Chondrocyte (in vitro differentiated cells): Measurements from ENCODE around the gene RNF222. TPM values are rescaled to one million over a fixed set of nuclear protein-coding genes. Genes with fewer than 3 reads are reported as not detected.
A peak's percentile ranks its signal among the peaks of the same experiment; 100 is the strongest.

Experiments used
- DNase-seq: peaks from one replicate; pipeline ENCODE4 v3.0.0; 2021; ENCODE audit warnings: mixed read lengths, low spot score
- H3K27ac Mint-ChIP-seq: one replicate; pipeline ENCODE4 v1.8.0; 2021; ENCODE audit warnings: mild to moderate bottlenecking, moderate library complexity, mixed read lengths; ENCODE audit not compliant: unreplicated experiment
- H3K27me3 Mint-ChIP-seq: 2 replicates; pipeline ENCODE4 v1.8.0; 2021; ENCODE audit warnings: low read depth, mixed read lengths
- H3K36me3 Mint-ChIP-seq: 2 replicates; pipeline ENCODE4 v1.8.0; 2021; ENCODE audit warnings: low read depth, mixed read lengths
- H3K4me1 Mint-ChIP-seq: 2 replicates; pipeline ENCODE4 v1.8.0; 2021; ENCODE audit warnings: low read depth, mild to moderate bottlenecking, mixed read lengths
- H3K4me3 Mint-ChIP-seq: one replicate; pipeline ENCODE4 v1.8.0; 2021; ENCODE audit warnings: mild to moderate bottlenecking, moderate library complexity, mixed read lengths; ENCODE audit not compliant: unreplicated experiment
- H3K9me3 Mint-ChIP-seq: 2 replicates; pipeline ENCODE4 v1.8.0; 2021; ENCODE audit warnings: low read depth, mixed read lengths
- total RNA-seq: library from RNA; stranded (reverse); gene quantifications from 3 replicates; pipeline ENCODE4 v1.2.1, GENCODE V29; 2021
- TF ChIP-seq, protein P1 (sequence below): fragments of 200-600 bp; sonication (generic); IDR thresholded peaks from 2 replicates; pipeline ENCODE4 v1.5.0; 2021; ENCODE audit warnings: antibody characterized with exemption, mild to moderate bottlenecking, moderate library complexity

Gene RNF222
- total RNA-seq, 1 donor from 2014 or later, result not detected

DNA sequence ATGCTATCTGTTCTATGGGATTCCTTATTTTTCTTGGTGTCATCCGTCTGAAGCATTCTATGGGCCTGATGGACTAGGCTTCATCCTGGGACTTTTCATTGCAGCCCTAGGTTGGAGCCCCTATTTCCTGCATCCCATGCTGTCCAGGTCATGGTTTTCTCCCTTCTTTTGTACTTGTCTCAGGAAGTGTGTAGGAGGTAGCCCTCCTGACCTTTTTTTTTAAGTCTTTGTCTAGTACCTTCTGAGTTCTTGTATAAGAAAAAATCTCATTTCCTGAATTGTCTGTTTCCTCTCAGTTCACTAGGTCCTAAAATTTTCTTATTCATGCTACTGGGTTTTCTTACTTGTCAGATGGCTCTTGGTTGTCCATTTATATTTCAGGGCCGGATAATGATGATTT, 44.1 kb upstream of the RNF222 start:
- no peak overlapping the region for H3K4me3 Mint-ChIP-seq
- no peaks in the 10 kb centered on the region for H3K9me3 Mint-ChIP-seq
- DNase-seq, result no peak
- peak overlapping the region; percentile 62 for H3K27ac Mint-ChIP-seq
- H3K4me1 Mint-ChIP-seq, result peaks cover 63% of the 10 kb centered on the region
- H3K27me3 Mint-ChIP-seq, result no peaks in the 10 kb centered on the region
- H3K36me3 Mint-ChIP-seq, result peaks cover 19% of the 10 kb centered on the region
- TF ChIP-seq, protein P1, sequence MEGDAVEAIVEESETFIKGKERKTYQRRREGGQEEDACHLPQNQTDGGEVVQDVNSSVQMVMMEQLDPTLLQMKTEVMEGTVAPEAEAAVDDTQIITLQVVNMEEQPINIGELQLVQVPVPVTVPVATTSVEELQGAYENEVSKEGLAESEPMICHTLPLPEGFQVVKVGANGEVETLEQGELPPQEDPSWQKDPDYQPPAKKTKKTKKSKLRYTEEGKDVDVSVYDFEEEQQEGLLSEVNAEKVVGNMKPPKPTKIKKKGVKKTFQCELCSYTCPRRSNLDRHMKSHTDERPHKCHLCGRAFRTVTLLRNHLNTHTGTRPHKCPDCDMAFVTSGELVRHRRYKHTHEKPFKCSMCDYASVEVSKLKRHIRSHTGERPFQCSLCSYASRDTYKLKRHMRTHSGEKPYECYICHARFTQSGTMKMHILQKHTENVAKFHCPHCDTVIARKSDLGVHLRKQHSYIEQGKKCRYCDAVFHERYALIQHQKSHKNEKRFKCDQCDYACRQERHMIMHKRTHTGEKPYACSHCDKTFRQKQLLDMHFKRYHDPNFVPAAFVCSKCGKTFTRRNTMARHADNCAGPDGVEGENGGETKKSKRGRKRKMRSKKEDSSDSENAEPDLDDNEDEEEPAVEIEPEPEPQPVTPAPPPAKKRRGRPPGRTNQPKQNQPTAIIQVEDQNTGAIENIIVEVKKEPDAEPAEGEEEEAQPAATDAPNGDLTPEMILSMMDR, result no peak

DNA sequence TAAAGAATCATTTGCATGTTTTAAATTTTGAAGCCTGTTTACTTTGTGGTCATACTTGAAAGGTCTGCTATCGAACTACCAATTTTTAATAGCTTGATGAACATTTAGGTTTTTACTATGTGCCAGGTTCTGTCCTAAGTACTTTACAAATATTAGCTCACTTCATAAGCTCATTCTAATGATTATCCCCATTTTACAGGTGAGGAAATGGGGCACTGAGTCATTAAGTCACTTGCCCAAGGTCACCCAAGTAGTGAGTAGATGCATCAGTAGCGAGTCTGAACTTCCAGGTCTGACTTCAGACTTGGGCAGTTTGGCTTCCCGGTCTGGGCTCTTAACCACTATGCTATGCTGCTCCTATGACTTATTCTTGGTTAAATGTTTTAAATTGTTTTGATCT, 42.1 kb upstream of the RNF222 start:
- DNase-seq, result no peak
- TF ChIP-seq, protein P1, result no peak
- Mint-ChIP-seq H3K9me3 (no peaks in the 10 kb centered on the region), H3K27me3 (no peaks in the 10 kb centered on the region), H3K27ac (no peak overlapping the region), H3K36me3 (peaks cover 12% of the 10 kb centered on the region), H3K4me3 (no peak overlapping the region), H3K4me1 (peaks cover 65% of the 10 kb centered on the region)

DNA sequence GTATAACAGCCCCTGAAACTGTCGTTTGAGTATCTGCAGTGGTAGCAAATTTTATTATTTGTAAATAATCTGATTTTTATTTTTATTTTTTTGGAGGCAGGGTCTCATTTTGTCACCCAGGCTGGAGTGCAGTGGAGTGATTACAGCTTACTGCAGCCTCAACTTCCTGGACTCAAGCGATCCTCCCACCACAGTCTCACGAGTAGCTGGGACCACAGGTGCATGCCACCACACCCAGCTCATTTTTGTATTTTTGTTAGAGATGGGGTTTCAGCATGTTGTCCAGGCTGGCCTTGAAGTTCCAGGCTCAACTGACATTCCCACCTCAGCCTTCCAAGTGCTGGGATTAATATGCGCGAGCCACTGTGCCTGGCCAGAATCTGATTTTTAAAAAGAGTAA, 40.8 kb upstream of the RNF222 start:
- peak overlapping the region; percentile 25 for H3K4me3 Mint-ChIP-seq
- no peaks in the 10 kb centered on the region for H3K9me3 Mint-ChIP-seq
- H3K36me3 Mint-ChIP-seq, result peaks cover 8% of the 10 kb centered on the region
- H3K27ac Mint-ChIP-seq, result no peak overlapping the region
- H3K27me3 Mint-ChIP-seq, result no peaks in the 10 kb centered on the region
- no peak for DNase-seq
- H3K4me1 Mint-ChIP-seq, result peaks cover 55% of the 10 kb centered on the region
- TF ChIP-seq, protein P1, result no peak

DNA sequence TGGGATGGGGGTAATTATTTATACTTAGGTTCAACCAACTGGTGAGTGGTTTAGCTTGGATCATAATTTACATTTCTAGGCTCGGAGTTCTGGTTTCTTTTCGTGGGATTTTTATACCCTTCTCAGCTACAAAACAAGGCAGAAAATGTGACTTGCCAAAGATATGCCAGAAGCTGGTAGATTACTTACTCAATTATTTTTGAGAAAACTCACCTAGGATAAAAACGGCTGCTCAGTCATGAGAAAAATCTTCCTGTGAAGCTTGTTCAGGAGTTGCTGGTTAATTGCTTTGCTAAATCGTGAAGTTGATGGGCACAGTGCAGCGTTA, 39.2 kb upstream of the RNF222 start:
- Mint-ChIP-seq H3K27me3 (no peaks in the 10 kb centered on the region), H3K27ac (peak overlapping the region; percentile 99)

DNA sequence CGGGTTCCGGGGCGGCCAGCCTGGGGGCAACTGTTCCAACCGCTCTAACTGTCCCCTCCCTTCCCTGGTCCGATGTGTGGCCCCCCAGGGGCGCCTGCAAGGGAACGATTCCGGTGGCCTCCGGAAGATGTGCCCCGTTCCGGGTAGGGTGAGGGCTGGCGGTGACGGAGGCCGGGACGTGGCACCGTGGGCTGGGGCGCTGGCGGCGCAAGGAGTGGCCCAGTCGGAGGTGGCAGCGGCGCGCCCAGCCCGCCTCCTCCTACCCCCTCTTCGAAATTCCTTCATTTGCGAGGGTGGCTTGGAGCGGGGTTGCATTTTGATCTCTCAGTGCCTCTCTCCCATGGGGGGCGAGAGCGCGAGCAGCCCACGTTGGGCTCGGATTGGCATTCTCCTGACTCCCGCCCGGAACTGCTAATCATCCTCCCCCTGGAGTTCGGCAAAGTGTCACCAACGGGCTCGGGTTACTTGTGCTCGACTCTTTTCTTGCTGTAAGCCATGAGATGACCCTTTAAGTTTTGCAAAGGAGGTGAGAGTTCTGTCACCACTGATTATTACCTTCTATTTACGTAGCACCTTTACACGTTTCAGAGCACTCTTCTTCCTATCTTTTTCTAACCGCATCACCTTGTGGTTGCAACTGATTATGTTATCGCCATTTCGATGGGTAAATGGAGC, 38.7 kb upstream of the RNF222 start:
- peak overlapping the region; percentile 99 for H3K27ac Mint-ChIP-seq
- H3K36me3 Mint-ChIP-seq, result peaks cover 8% of the 10 kb centered on the region
- TF ChIP-seq, protein P1, result peak; percentile 36
- peaks cover 42% of the 10 kb centered on the region for H3K4me1 Mint-ChIP-seq
- H3K27me3 Mint-ChIP-seq, result no peaks in the 10 kb centered on the region
- no peaks in the 10 kb centered on the region for H3K9me3 Mint-ChIP-seq
- H3K4me3 Mint-ChIP-seq, result peak overlapping the region; percentile 81
- DNase-seq, result peak; percentile 92

More for the DNA sequence above, 39.2 kb upstream of the RNF222 start:
- TF ChIP-seq, protein P1, result no peak
- H3K36me3 Mint-ChIP-seq, result peaks cover 8% of the 10 kb centered on the region
- H3K4me1 Mint-ChIP-seq, result peaks cover 46% of the 10 kb centered on the region
- no peak for DNase-seq
- peak overlapping the region; percentile 81 for H3K4me3 Mint-ChIP-seq
- no peaks in the 10 kb centered on the region for H3K9me3 Mint-ChIP-seq
